Fibroblast of lung (primary cell): ENCODE data around the gene CHST13. TPM values are rescaled to one million over a fixed set of nuclear protein-coding genes. Genes with fewer than 3 reads are reported as not detected.

Experiments
- DNase-seq, 2 donors: peaks; one replicate each; pipeline versions ENCODE4 v3.0.0 to v3.0.0-alpha.2; 2010; ENCODE audit warnings: low read depth in 2 of 2
- H2AFZ ChIP-seq: 2 replicates; pipeline ENCODE4 v1.5.1; 2012; ENCODE audit warnings: low read length, control low read depth, inconsistent platforms
- H3K27ac ChIP-seq: 2 replicates; pipeline ENCODE4 v1.5.1; 2011; ENCODE audit warnings: low read length, control low read depth; ENCODE audit not compliant: insufficient read depth
- H3K27me3 ChIP-seq: 2 replicates; pipeline ENCODE4 v1.5.1; 2011; ENCODE audit warnings: mild to moderate bottlenecking, low read length; ENCODE audit not compliant: control insufficient read depth, insufficient read depth
- H3K36me3 ChIP-seq: 2 replicates; pipeline ENCODE4 v1.5.1; 2011; ENCODE audit warnings: low read length; ENCODE audit not compliant: control insufficient read depth, insufficient read depth
- H3K4me1 ChIP-seq: 2 replicates; pipeline ENCODE4 v1.5.1; 2011; ENCODE audit warnings: low read length; ENCODE audit not compliant: control insufficient read depth, insufficient read depth; ENCODE audit errors: extremely low read depth
- H3K4me2 ChIP-seq: 2 replicates; pipeline ENCODE4 v1.5.1; 2011; ENCODE audit warnings: low read length, control low read depth; ENCODE audit not compliant: insufficient read depth; ENCODE audit errors: extremely low read depth
- H3K4me3 ChIP-seq, 4 experiments: fragments of 200-600 bp in 1 of 4; sonication (generic) in 1 of 4; replicated peaks in 1 of 4; 2 replicates each; pipeline ENCODE4 v1.5.1; 2011 to 2016; ENCODE audit warnings: low read length in 4 of 4, low read depth in 3 of 4, mild to moderate bottlenecking in 3 of 4, control low read depth in 2 of 4, inconsistent platforms in 1 of 4, mixed read lengths in 1 of 4; ENCODE audit not compliant: insufficient read depth in 1 of 4; ENCODE audit errors: control extremely low read depth in 1 of 4
- H3K79me2 ChIP-seq: 2 replicates; pipeline ENCODE4 v1.5.1; 2012; ENCODE audit warnings: mild to moderate bottlenecking, low read length, inconsistent platforms; ENCODE audit not compliant: control insufficient read depth, insufficient read depth
- H3K9ac ChIP-seq: 2 replicates; pipeline ENCODE4 v1.5.1; 2011; ENCODE audit warnings: mild to moderate bottlenecking, low read length, control low read depth; ENCODE audit not compliant: insufficient read depth
- H3K9me3 ChIP-seq: 2 replicates; pipeline ENCODE4 v1.5.1; 2012; ENCODE audit warnings: low read depth, low read length; ENCODE audit not compliant: control insufficient read depth, insufficient read depth
- H4K20me1 ChIP-seq: 2 replicates; pipeline ENCODE4 v1.5.1; 2011; ENCODE audit warnings: low read length; ENCODE audit not compliant: control insufficient read depth, insufficient read depth; ENCODE audit errors: extremely low read depth
- CTCF ChIP-seq, 2 donors: IDR thresholded peaks in 1 of 2; conservative IDR thresholded peaks in 1 of 2; 1 replicate in 1 of 2; 2 replicates in 1 of 2; pipeline ENCODE4 v1.5.1; 2011 to 2012; ENCODE audit warnings: low read length in 2 of 2, control low read depth in 1 of 2, inconsistent platforms in 1 of 2, low read depth in 1 of 2, mild to moderate bottlenecking in 1 of 2
- EZH2 ChIP-seq: IDR thresholded peaks from 2 replicates; pipeline ENCODE4 v1.5.1; 2012; ENCODE audit warnings: low read length, control low read depth, mild to moderate bottlenecking; ENCODE audit errors: missing control alignments
- polyA plus RNA-seq, 2 donors: library from polyadenylated mRNA; depleted of rRNA in 1 of 2; stranded (reverse) in 1 of 2; unstranded in 1 of 2; fragments of >200 nt; gene quantifications; 2 replicates each; pipeline ENCODE4 v1.2.1, GENCODE V29; 2011 to 2012; ENCODE audit warnings: missing spikeins in 1 of 2
- total RNA-seq: library from RNA; depleted of rRNA; stranded (reverse); fragments of >200 nt; gene quantifications from 2 replicates; pipeline ENCODE4 v1.2.1, GENCODE V29; 2014

The CHST13 gene
- total and polyA plus RNA-seq, 2 donors (not counting 1 experiment from before 2014, with no cell fraction given) = under 0.01 TPM; not detected in 1

GRCh38 chr3:126542340-126543241 is 18.6 kb downstream of the CHST13 start:
- H2AFZ ChIP-seq = no peak overlapping the region
- no peak for TF ChIP-seq CTCF (conservative IDR thresholded peaks at IDR 0.05 in 1 of 2, IDR thresholded peaks at IDR 0.05 in 1 of 2; ENCODE audit: low read depth in 1 of 2, low read length in 2 of 2)
- TF ChIP-seq EZH2 = no peak
- peaks cover 15% of the 10 kb centered on the region for H3K4me1 ChIP-seq
- no peak overlapping the region for H3K4me2 ChIP-seq
- peaks cover 8% of the 10 kb centered on the region for H3K27me3 ChIP-seq
- H4K20me1 ChIP-seq = no peaks in the 10 kb centered on the region
- no peak overlapping the region for H3K9ac ChIP-seq
- H3K79me2 ChIP-seq = no peaks in the 10 kb centered on the region
- H3K4me3 ChIP-seq = no peak overlapping the region
- no peak overlapping the region for H3K27ac ChIP-seq
- no peak for DNase-seq
- no peaks in the 10 kb centered on the region for H3K36me3 ChIP-seq
- no peaks in the 10 kb centered on the region for H3K9me3 ChIP-seq

DNA sequence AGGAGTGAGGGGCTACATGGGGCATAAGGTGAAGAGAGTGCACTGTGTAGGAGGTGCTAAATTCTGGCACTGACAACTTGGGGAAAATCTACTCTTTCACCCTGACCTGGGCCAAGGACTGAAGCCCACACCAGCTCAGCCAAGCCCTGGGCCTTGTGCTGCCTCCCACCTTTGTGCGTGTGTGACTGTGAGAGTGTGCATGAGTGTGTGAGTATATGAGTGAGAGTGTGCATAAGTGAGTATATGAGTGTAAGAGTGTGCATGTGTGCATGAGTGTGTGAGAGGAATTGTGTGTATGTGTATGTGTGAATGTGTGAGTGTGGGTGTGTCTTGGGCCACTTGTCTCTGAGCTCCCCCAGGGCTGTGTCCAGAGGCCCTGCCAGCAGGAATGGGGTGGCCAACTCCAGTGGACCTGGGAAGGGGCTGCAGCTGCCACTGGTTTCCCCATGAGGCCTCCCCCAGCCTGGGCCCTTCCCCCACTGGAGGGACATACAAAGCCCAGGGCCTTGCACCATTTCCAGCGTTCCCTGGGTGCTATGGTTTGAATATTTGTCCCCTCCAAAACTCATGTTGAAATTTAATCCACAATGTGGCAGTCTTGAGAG is 19.6 kb downstream of the CHST13 start:
- Histone ChIP-seq H3K4me2 (no peak overlapping the region), H4K20me1 (no peaks in the 10 kb centered on the region), H3K79me2 (no peaks in the 10 kb centered on the region), H3K27ac (no peak overlapping the region), H3K9me3 (no peaks in the 10 kb centered on the region), H3K9ac (no peak overlapping the region), H3K4me3 (no peak overlapping the region), H3K36me3 (no peaks in the 10 kb centered on the region), H3K4me1 (peaks cover 15% of the 10 kb centered on the region), H2AFZ (no peak overlapping the region), H3K27me3 (peaks cover 12% of the 10 kb centered on the region)
- DNase-seq = no peak
- TF ChIP-seq EZH2 (no peak), CTCF (conservative IDR thresholded peaks at IDR 0.05 in 1 of 2, IDR thresholded peaks at IDR 0.05 in 1 of 2; ENCODE audit: low read depth in 1 of 2, low read length in 2 of 2) (no peak)

- DNase-seq = no peak
- TF ChIP-seq CTCF (conservative IDR thresholded peaks at IDR 0.05 in 1 of 2, IDR thresholded peaks at IDR 0.05 in 1 of 2; ENCODE audit: low read depth in 1 of 2, low read length in 2 of 2) = no peak
- no peak for TF ChIP-seq EZH2
- no peak overlapping the region for H3K27ac ChIP-seq
- H3K4me3 ChIP-seq = no peak overlapping the region
- no peaks in the 10 kb centered on the region for H3K79me2 ChIP-seq
- H4K20me1 ChIP-seq = no peaks in the 10 kb centered on the region
- H3K4me2 ChIP-seq = no peak overlapping the region
- no peaks in the 10 kb centered on the region for H3K9me3 ChIP-seq
- H3K9ac ChIP-seq = no peak overlapping the region
- peaks cover 13% of the 10 kb centered on the region for H3K4me1 ChIP-seq
- H2AFZ ChIP-seq = no peak overlapping the region
- H3K36me3 ChIP-seq = no peaks in the 10 kb centered on the region
- H3K27me3 ChIP-seq = peaks cover 15% of the 10 kb centered on the region
Observed at GRCh38 chr3:126544596-126545281, 20.8 kb downstream of the CHST13 start.
